ENCODE measurements around the gene GCFC2.

DNA sequence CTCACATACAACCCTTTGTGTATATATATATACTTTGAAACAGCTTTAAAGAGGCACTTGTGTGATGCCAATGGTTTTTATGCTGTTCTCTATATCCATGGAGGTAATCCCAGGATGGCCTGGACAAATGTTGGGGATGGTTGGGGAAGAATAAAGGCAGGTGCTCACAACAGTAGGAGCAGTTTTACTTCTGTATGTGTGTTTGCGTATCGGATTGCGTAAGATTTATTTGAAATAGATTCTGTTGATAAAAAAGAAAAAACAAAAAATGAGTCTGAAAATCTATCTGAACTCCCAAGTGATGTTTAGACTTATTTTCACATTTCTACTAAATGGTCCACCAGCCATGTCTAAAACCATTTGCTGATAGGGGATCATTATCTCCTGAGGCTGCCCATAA lies 34.8 kb downstream of the GCFC2 start:
- TF ChIP-seq, protein P1, sequence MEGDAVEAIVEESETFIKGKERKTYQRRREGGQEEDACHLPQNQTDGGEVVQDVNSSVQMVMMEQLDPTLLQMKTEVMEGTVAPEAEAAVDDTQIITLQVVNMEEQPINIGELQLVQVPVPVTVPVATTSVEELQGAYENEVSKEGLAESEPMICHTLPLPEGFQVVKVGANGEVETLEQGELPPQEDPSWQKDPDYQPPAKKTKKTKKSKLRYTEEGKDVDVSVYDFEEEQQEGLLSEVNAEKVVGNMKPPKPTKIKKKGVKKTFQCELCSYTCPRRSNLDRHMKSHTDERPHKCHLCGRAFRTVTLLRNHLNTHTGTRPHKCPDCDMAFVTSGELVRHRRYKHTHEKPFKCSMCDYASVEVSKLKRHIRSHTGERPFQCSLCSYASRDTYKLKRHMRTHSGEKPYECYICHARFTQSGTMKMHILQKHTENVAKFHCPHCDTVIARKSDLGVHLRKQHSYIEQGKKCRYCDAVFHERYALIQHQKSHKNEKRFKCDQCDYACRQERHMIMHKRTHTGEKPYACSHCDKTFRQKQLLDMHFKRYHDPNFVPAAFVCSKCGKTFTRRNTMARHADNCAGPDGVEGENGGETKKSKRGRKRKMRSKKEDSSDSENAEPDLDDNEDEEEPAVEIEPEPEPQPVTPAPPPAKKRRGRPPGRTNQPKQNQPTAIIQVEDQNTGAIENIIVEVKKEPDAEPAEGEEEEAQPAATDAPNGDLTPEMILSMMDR (IDR thresholded peaks at IDR 0.05), result no peak
- TF ChIP-seq, protein P2, sequence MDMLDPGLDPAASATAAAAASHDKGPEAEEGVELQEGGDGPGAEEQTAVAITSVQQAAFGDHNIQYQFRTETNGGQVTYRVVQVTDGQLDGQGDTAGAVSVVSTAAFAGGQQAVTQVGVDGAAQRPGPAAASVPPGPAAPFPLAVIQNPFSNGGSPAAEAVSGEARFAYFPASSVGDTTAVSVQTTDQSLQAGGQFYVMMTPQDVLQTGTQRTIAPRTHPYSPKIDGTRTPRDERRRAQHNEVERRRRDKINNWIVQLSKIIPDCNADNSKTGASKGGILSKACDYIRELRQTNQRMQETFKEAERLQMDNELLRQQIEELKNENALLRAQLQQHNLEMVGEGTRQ (IDR thresholded peaks at IDR 0.05), result no peak
- no peak for TF ChIP-seq JUN (IDR thresholded peaks at IDR 0.05)
- TF ChIP-seq POLR2A (IDR thresholded peaks at IDR 0.05; ENCODE audit: low read length), result no peak

Measured in A549 (cell line).